Stimulated activated CD4-positive, alpha-beta T cell treated with anti-CD3 and anti-CD28 coated beads, Interleukin-12 subunit alpha, Interleukin-12 subunit beta, amount 100 ng/mL, for 4 hours (primary cell): ENCODE measurements around the gene DENND2A.
"Not testable (repeated sequence)": the region's sequence is repeated elsewhere in the genome, so short reads cannot be mapped to it uniquely, and the experiment has no call there.

Experiments
- DNase-seq: peaks from one replicate; pipeline ENCODE4 v3.0.0-alpha.2; 2020

DENND2A gene

GRCh38 chr7:140581411-140581810, 59.2 kb downstream of the DENND2A start:
- DNase-seq: no peak

GRCh38 chr7:140577651-140578050, 63.0 kb downstream of the DENND2A start:
- no peak for DNase-seq

- DNase-seq: no peak
These were observed 64.0 kb downstream of the DENND2A start for GRCh38 chr7:140576589-140576988.

GRCh38 chr7:140571538-140572122, 69.0 kb downstream of the DENND2A start:
- DNase-seq: no peak

- DNase-seq: no peak
These were observed 70.5 kb downstream of the DENND2A start for GRCh38 chr7:140570120-140570519.

- DNase-seq: no peak
These were observed 72.4 kb downstream of the DENND2A start for GRCh38 chr7:140568021-140568813.

- DNase-seq: not testable (repeated sequence)
These were observed 74.4 kb downstream of the DENND2A start for GRCh38 chr7:140566186-140566585.

- not testable (repeated sequence) for DNase-seq
These were observed 74.9 kb downstream of the DENND2A start for GRCh38 chr7:140565761-140566160.

GRCh38 chr7:140564643-140565042, 76.0 kb downstream of the DENND2A start:
- no peak for DNase-seq

GRCh38 chr7:140562926-140563481, 77.6 kb downstream of the DENND2A start:
- DNase-seq: no peak

- DNase-seq: no peak
These were observed 81.2 kb downstream of the DENND2A start for GRCh38 chr7:140559410-140559809.

GRCh38 chr7:140557809-140558518, 82.6 kb downstream of the DENND2A start:
- no peak for DNase-seq

- DNase-seq: no peak
These were observed 83.5 kb downstream of the DENND2A start for GRCh38 chr7:140557069-140557468.

GRCh38 chr7:140553236-140553635, 87.4 kb downstream of the DENND2A start:
- not testable (repeated sequence) for DNase-seq

- DNase-seq: no peak
These were observed 88.4 kb downstream of the DENND2A start for GRCh38 chr7:140552240-140552679.

GRCh38 chr7:140551355-140552239, 89.0 kb downstream of the DENND2A start:
- DNase-seq: no peak

- no peak for DNase-seq
These were observed 93.7 kb downstream of the DENND2A start for GRCh38 chr7:140546947-140547346.

- no peak for DNase-seq
These were observed 96.2 kb downstream of the DENND2A start for GRCh38 chr7:140544388-140544826.

- no peak for DNase-seq
These were observed 98.4 kb downstream of the DENND2A start for GRCh38 chr7:140542228-140542603.

GRCh38 chr7:140541513-140542227, 98.9 kb downstream of the DENND2A start:
- no peak for DNase-seq

- DNase-seq: no peak
These were observed 99.5 kb downstream of the DENND2A start for GRCh38 chr7:140541176-140541512.
